ENCODE results near the gene LRG1.

The LRG1 gene

GRCh38 chr19:4500841-4501591, 38.8 kb downstream of the LRG1 start:
- TF ChIP-seq, protein P1, sequence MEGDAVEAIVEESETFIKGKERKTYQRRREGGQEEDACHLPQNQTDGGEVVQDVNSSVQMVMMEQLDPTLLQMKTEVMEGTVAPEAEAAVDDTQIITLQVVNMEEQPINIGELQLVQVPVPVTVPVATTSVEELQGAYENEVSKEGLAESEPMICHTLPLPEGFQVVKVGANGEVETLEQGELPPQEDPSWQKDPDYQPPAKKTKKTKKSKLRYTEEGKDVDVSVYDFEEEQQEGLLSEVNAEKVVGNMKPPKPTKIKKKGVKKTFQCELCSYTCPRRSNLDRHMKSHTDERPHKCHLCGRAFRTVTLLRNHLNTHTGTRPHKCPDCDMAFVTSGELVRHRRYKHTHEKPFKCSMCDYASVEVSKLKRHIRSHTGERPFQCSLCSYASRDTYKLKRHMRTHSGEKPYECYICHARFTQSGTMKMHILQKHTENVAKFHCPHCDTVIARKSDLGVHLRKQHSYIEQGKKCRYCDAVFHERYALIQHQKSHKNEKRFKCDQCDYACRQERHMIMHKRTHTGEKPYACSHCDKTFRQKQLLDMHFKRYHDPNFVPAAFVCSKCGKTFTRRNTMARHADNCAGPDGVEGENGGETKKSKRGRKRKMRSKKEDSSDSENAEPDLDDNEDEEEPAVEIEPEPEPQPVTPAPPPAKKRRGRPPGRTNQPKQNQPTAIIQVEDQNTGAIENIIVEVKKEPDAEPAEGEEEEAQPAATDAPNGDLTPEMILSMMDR (IDR thresholded peaks at IDR 0.05; ENCODE audit: control insufficient read depth, insufficient read depth, low read depth, low read length, missing control alignments): no peak
- DNase-seq (ENCODE audit: low read depth): no peak
- H3K4me3 ChIP-seq (ENCODE audit: control insufficient read depth, low read depth, low read length): no peak overlapping the region

DNA sequence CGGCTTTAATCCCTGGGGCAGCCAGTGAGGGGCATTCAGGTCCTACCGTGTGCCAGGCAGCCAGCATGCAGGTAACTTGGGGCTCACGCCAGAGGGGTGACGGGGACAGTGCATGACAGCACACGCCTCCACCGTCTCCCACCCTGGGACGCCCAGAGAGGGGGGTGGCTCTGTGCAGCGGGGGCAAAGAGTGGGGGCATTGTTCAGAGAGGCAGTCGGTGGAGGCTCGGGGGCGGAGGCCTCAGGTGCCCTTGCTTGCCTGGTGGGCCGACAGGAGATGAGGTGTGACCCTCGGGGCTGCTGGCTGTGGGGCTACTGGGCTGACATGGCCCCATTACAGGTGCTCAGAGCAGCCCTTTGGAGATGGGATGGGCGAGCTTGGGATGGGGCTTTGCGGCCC, 40.0 kb downstream of the LRG1 start:
- TF ChIP-seq, protein P1 (IDR thresholded peaks at IDR 0.05; ENCODE audit: control insufficient read depth, insufficient read depth, low read depth, low read length, missing control alignments): no peak
- DNase-seq (ENCODE audit: low read depth): no peak
- no peak overlapping the region for H3K4me3 ChIP-seq (ENCODE audit: control insufficient read depth, low read depth, low read length)

- H3K4me3 ChIP-seq (ENCODE audit: control insufficient read depth, low read depth, low read length): no peak overlapping the region
- DNase-seq (ENCODE audit: low read depth): no peak
- TF ChIP-seq, protein P1 (IDR thresholded peaks at IDR 0.05; ENCODE audit: control insufficient read depth, insufficient read depth, low read depth, low read length, missing control alignments): no peak
These were observed 40.5 kb downstream of the LRG1 start for GRCh38 chr19:4499318-4499717.

- TF ChIP-seq, protein P1 (IDR thresholded peaks at IDR 0.05; ENCODE audit: control insufficient read depth, insufficient read depth, low read depth, low read length, missing control alignments): no peak
- no peak overlapping the region for H3K4me3 ChIP-seq (ENCODE audit: control insufficient read depth, low read depth, low read length)
- no peak for DNase-seq (ENCODE audit: low read depth)
These were observed 41.1 kb downstream of the LRG1 start for GRCh38 chr19:4498694-4499093.

GRCh38 chr19:4497770-4498389, 42.0 kb downstream of the LRG1 start:
- H3K4me3 ChIP-seq (ENCODE audit: control insufficient read depth, low read depth, low read length): no peak overlapping the region
- TF ChIP-seq, protein P1 (IDR thresholded peaks at IDR 0.05; ENCODE audit: control insufficient read depth, insufficient read depth, low read depth, low read length, missing control alignments): no peak
- no peak for DNase-seq (ENCODE audit: low read depth)

- TF ChIP-seq, protein P1 (IDR thresholded peaks at IDR 0.05; ENCODE audit: control insufficient read depth, insufficient read depth, low read depth, low read length, missing control alignments): no peak
- DNase-seq (ENCODE audit: low read depth): no peak
- H3K4me3 ChIP-seq (ENCODE audit: control insufficient read depth, low read depth, low read length): no peak overlapping the region
These were observed 43.5 kb downstream of the LRG1 start for GRCh38 chr19:4496304-4496703.
